ENCODE data around the gene CHST9. TPM values are rescaled to one million over a fixed set of nuclear protein-coding genes. Genes with fewer than 3 reads are reported as not detected.
"Not testable (repeated sequence)": the region's sequence is repeated elsewhere in the genome, so short reads cannot be mapped to it uniquely, and the experiment has no call there.

Gene CHST9
- total RNA-seq, 2 donors from 2014 or later, result not detected

DNA sequence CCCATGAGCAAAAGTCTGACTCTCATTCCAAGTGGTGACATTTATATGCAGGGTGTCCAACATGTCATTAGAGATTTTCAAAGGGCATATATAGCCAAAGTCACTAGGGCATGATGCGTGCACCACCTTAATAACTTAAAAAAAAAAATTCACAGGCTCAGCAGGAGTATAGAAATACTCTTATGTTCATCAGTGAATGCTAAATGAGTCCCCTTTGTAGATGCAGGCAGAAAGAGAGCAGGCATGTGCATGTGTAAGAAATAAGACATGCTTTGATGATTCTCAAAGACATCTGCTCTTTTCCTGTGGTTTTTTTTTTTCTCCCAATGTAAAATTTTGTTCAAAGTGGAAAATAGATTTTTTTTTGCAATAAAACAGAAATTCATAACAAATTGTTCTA, 207.3 kb downstream of the CHST9 start:
- ATAC-seq (replicated peaks), result no peak
- Mint-ChIP-seq H3K4me1 (no peaks in the 10 kb centered on the region), H3K27ac (no peak overlapping the region), H3K4me3 (no peak overlapping the region), H3K27me3 (no peaks in the 10 kb centered on the region), H3K36me3 (ENCODE audit: low read depth) (no peaks in the 10 kb centered on the region), H3K9me3 (peaks cover 3% of the 10 kb centered on the region)

DNA sequence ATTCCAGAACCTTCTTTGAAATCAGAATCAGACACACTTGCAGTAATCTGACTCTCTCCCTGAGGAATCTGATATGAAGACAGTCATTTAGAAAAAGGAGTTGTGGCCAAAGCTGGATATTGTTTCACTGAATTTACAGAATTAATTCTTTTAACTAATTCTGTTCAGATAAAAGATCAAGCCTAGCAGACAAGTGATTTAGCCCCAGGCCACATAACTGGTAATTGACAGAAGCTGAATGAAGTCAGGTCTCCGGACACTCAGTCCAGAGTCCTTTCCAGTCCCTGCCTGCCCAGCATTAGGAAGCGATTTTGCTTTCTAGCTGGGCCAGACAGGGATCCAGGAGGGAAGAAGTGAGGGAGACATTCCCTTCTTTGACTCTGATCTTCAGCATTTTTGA, 208.9 kb downstream of the CHST9 start:
- Mint-ChIP-seq H3K4me1 (no peaks in the 10 kb centered on the region), H3K9me3 (peaks cover 8% of the 10 kb centered on the region), H3K4me3 (no peak overlapping the region), H3K36me3 (ENCODE audit: low read depth) (no peaks in the 10 kb centered on the region), H3K27ac (no peak overlapping the region), H3K27me3 (no peaks in the 10 kb centered on the region)
- no peak for ATAC-seq (replicated peaks)

DNA sequence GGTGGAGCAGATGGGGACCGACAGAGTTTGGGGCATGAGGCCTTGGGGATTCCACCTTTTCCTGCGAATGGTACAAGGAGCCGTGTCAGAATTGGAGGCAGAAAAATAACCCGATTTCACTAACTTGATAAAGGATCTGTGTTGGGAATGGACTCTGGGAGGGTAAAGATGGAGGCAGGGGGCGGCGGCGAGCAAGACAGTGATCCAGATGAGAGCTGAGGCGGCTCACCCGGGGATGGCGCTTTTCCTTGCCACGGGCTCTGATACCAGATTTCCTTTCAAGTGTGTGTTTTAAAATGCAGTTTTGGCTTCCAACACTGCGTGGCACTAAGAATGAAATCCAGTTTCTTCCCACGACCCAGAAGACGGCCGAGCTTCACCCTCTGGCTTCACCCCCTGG, 212.6 kb downstream of the CHST9 start:
- H3K4me3 Mint-ChIP-seq; H3K27ac Mint-ChIP-seq; H3K27me3 Mint-ChIP-seq; H3K4me1 Mint-ChIP-seq; ATAC-seq (replicated peaks); H3K36me3 Mint-ChIP-seq (ENCODE audit: low read depth): not testable (repeated sequence)
- H3K9me3 Mint-ChIP-seq, result peaks cover 11% of the 10 kb centered on the region

DNA sequence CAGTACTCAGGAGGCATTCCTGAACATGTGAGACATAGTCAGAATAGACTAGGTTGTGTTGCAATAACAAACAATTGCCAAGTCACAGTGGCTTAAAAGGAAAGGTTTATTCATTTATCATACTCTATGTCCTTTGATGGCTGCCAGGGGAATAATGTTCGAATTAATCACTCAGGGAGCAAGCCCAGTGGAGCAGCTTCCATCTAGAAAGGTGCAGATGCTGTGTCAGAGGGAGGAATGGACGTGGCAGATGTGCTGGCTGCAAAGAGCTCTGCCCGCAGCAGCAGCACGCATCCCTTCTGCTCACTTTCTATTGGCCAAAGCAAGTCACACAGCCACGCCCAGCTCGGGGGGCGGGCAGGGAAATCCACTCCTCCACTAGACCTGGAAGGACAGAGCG, 213.7 kb downstream of the CHST9 start:
- no peak for ATAC-seq (replicated peaks)
- Mint-ChIP-seq H3K36me3 (ENCODE audit: low read depth) (no peaks in the 10 kb centered on the region), H3K9me3 (peaks cover 11% of the 10 kb centered on the region), H3K27ac (no peak overlapping the region), H3K4me3 (no peak overlapping the region), H3K4me1 (no peaks in the 10 kb centered on the region), H3K27me3 (no peaks in the 10 kb centered on the region)

DNA sequence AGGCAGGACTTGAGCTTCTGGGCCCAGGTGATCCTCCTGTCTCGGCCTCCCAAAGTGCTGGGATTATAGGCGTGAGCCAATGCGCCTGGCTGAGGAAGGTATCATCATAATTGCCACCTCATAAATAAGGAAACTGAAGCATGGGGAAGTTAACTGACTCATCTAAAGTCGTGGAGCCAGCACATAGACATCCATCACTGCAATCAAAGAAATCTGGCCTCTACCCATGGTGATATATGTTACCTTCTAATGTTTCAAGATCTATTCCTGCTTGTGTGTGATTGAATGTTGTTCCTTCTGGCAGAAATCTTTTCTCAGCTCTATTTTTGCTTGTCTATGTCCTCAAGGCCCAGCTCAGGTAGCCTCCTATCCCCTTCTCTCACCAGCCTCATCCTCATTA, 214.5 kb downstream of the CHST9 start:
- Mint-ChIP-seq H3K36me3 (ENCODE audit: low read depth) (no peaks in the 10 kb centered on the region), H3K4me3 (no peak overlapping the region), H3K4me1 (no peaks in the 10 kb centered on the region), H3K27ac (no peak overlapping the region), H3K27me3 (no peaks in the 10 kb centered on the region), H3K9me3 (peaks cover 11% of the 10 kb centered on the region)
- ATAC-seq (replicated peaks), result no peak

DNA sequence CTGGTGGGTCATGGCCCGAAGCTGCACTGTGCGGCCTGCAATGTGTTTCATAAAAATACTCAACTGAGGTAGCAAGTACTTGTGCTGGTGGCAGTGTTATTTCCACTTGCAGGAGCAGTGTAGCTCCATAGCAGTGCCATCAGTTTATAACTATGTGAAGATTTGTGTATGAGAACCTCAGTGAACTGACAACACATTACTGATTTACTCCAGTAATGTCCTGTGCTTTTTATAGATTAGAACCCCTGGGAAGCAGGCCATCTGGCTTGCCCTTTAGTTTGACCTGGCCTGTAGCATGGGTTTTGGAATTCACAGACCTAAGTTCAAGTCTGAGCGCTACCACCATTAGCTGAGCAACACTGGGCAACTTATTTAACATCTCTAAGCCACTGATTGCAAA, 219.9 kb downstream of the CHST9 start:
- H3K27ac Mint-ChIP-seq, result no peak overlapping the region
- H3K27me3 Mint-ChIP-seq, result no peaks in the 10 kb centered on the region
- no peak overlapping the region for H3K4me3 Mint-ChIP-seq
- peaks cover 3% of the 10 kb centered on the region for H3K9me3 Mint-ChIP-seq
- no peaks in the 10 kb centered on the region for H3K36me3 Mint-ChIP-seq (ENCODE audit: low read depth)
- no peak for ATAC-seq (replicated peaks)
- H3K4me1 Mint-ChIP-seq, result no peaks in the 10 kb centered on the region

DNA sequence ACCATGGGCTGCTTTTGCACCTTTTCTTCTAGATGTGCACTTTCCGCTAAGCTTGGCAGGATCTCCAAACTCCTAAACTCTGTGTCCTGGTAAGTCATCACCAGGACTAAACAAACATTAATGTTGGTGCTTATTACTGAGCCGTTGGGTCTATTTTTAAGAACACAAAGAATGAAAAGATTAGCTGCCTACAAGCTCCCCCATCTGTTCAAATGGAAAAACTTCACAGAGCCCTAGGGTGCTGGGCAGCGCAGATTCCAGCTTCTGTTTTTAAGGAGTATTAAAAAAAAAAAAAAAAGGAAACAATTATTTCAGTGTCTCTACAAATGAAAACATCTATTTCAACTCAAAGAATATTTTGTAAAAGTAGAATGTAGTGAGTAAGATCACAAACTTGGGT, 221.8 kb downstream of the CHST9 start:
- H3K36me3 Mint-ChIP-seq (ENCODE audit: low read depth), result no peaks in the 10 kb centered on the region
- no peak overlapping the region for H3K4me3 Mint-ChIP-seq
- H3K27ac Mint-ChIP-seq, result no peak overlapping the region
- no peak for ATAC-seq (replicated peaks)
- H3K27me3 Mint-ChIP-seq, result no peaks in the 10 kb centered on the region
- H3K9me3 Mint-ChIP-seq, result peaks cover 9% of the 10 kb centered on the region
- H3K4me1 Mint-ChIP-seq, result no peaks in the 10 kb centered on the region

DNA sequence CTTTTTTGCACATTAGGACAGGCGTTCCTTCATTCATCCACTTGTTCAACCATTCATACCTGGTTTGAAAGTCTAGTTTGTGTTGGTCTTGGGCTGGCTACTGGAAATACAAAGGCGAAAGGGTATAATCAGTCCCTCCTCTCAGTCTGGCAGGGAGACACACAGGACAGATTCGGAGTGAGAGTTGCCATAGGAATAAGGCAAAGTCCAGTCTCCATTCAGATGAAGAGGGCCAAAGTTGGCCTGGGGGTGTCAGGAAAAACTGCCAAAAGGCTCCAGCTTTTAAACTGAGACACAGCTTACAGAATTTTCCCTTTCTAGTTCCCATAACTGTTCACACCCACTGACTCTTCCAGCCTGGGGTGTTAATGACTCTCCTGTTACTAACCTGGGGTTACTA, 223.3 kb downstream of the CHST9 start:
- no peak overlapping the region for H3K27ac Mint-ChIP-seq
- no peaks in the 10 kb centered on the region for H3K27me3 Mint-ChIP-seq
- H3K4me3 Mint-ChIP-seq, result no peak overlapping the region
- no peaks in the 10 kb centered on the region for H3K36me3 Mint-ChIP-seq (ENCODE audit: low read depth)
- no peaks in the 10 kb centered on the region for H3K4me1 Mint-ChIP-seq
- H3K9me3 Mint-ChIP-seq, result peaks cover 9% of the 10 kb centered on the region
- no peak for ATAC-seq (replicated peaks)

DNA sequence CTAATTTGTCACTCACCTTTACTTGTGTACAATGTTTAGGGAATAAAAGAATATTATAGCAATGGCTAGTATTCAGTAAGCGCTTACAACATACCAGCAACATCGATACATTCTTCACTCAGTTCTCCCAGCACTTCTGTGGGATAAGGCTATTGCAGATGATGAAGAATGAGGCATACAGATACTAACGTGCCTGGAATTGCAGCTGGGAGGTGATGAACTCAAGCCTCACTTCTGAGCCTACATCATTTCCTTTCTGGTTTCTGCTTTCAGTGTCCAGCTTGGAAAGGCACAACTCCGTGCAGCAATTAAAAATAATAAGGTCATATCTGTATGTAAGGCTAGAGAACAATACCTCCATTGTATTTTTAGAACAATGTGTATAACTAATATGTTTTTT, 224.2 kb downstream of the CHST9 start:
- no peak overlapping the region for H3K27ac Mint-ChIP-seq
- H3K4me3 Mint-ChIP-seq, result no peak overlapping the region
- H3K36me3 Mint-ChIP-seq (ENCODE audit: low read depth), result no peaks in the 10 kb centered on the region
- peaks cover 9% of the 10 kb centered on the region for H3K9me3 Mint-ChIP-seq
- no peaks in the 10 kb centered on the region for H3K4me1 Mint-ChIP-seq
- H3K27me3 Mint-ChIP-seq, result no peaks in the 10 kb centered on the region
- ATAC-seq (replicated peaks), result no peak

DNA sequence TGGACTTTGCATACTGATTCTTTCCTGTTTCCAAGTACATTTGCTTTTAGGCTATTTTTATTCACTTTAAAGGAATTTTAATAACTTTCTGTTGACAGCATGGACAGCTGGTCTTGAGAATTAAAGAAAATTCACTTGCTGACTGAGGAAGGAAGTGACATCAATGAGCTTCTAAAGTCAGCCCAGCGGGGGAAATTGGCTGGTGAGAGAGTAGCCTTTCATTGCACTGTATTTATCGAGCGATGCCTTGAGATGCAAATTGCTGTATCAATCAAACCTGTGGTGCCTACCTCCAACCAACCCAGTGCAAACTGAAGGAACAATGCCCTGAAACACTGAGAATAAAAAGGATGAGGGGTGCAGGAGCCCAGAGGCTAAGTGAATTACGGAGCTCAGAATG, 228.2 kb downstream of the CHST9 start:
- Mint-ChIP-seq H3K9me3 (peaks cover 13% of the 10 kb centered on the region), H3K27ac (no peak overlapping the region), H3K4me3 (no peak overlapping the region), H3K4me1 (no peaks in the 10 kb centered on the region), H3K36me3 (ENCODE audit: low read depth) (no peaks in the 10 kb centered on the region), H3K27me3 (no peaks in the 10 kb centered on the region)
- no peak for ATAC-seq (replicated peaks)

DNA sequence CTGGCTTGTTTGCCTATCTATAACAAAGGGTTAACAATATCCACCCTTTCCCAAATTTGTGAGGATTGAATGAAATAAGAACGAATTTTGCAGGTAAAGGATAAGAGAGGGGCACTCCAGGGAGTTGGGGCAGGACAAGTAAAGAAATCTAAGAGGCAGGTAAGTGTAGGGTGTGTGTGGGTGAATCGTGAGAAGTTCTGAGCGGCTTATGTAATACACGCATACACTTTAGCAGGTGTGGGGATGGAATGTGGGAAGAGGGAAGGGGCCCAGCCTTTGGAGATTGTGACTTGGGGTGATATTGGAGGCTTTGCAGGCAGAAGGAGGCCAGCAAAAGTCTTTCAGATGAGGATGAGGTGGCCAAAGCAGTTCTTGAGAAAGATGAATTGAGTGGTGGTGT, 236.4 kb downstream of the CHST9 start:
- ATAC-seq (replicated peaks), result no peak
- Mint-ChIP-seq H3K27me3 (no peaks in the 10 kb centered on the region), H3K4me3 (no peak overlapping the region), H3K4me1 (no peaks in the 10 kb centered on the region), H3K27ac (no peak overlapping the region), H3K9me3 (peaks cover 13% of the 10 kb centered on the region), H3K36me3 (ENCODE audit: low read depth) (no peaks in the 10 kb centered on the region)

DNA sequence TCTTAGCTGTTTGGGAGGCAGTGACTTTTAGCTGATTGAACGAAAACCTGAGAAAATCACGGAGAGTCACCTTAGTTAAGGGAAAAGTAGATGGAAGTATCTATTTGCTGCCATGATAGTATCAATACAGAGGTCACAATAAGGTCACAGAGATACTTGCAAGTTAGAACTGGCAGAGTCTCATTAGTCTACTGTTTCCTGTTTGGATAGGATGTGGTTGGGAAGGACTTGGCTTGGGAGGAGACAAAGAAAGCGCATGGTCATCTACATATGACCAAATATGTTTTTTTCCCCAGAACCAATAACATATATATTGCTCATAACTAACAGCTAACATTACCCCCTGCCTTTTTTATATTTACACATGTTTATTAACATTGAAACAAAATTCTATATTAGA, 241.2 kb downstream of the CHST9 start:
- Mint-ChIP-seq H3K9me3 (peaks cover 9% of the 10 kb centered on the region), H3K36me3 (ENCODE audit: low read depth) (no peaks in the 10 kb centered on the region), H3K4me3 (no peak overlapping the region), H3K27ac (no peak overlapping the region), H3K4me1 (no peaks in the 10 kb centered on the region), H3K27me3 (no peaks in the 10 kb centered on the region)
- no peak for ATAC-seq (replicated peaks)

DNA sequence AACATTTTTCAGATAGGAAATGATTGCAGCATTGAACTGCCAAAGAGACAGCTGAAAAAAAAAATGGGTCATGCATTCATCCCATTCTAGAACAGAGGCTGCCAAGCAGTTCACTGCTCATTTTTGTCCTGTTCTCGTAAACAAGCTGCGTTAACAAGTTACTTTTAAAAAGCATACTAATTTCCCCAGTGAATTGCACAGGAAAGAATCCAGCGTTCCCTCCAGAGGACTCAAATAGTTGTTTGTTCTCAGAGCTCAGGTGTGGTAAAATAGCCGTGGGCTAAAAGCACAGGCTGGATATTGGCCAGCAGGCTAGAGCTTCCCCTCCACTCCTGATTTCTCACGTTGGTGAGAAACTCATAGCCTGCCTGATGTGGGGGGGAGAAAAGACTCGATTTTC, 243.5 kb downstream of the CHST9 start:
- no peak for ATAC-seq (replicated peaks)
- H3K36me3 Mint-ChIP-seq (ENCODE audit: low read depth), result no peaks in the 10 kb centered on the region
- no peaks in the 10 kb centered on the region for H3K27me3 Mint-ChIP-seq
- no peak overlapping the region for H3K4me3 Mint-ChIP-seq
- peaks cover 9% of the 10 kb centered on the region for H3K9me3 Mint-ChIP-seq
- no peaks in the 10 kb centered on the region for H3K4me1 Mint-ChIP-seq
- H3K27ac Mint-ChIP-seq, result no peak overlapping the region

DNA sequence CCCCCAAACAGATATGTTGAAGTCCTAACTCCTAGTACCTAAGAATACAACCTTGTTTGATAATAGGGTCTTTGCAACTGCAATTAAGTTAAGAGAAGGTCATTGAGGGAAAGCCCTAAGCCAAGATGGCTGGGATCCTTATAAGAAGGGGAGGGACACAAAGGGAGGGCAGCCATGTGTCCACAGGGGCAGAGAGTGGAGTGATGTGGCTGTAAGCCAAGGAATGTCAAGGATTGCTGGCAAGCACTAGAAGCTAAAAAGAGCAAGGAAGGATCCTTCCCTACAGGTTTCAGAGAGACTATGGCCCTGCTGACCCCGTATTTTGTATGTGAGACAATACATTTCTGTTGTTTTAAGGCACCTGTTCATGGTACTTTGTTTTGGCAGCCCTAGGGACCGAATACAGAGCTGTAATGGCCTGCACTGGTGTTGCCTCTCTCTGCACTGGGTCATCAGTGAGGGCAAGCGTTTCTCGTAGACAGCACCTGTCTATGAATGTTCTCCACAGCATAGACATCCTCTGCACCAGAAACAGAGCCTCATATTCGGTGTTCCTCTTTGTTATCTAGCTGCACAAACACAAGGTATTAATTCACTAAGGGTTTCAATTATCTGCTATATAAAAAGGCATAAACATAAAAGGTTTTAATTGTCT, 244.2 kb downstream of the CHST9 start:
- H3K4me1 Mint-ChIP-seq, result no peaks in the 10 kb centered on the region
- ATAC-seq (replicated peaks), result no peak

DNA sequence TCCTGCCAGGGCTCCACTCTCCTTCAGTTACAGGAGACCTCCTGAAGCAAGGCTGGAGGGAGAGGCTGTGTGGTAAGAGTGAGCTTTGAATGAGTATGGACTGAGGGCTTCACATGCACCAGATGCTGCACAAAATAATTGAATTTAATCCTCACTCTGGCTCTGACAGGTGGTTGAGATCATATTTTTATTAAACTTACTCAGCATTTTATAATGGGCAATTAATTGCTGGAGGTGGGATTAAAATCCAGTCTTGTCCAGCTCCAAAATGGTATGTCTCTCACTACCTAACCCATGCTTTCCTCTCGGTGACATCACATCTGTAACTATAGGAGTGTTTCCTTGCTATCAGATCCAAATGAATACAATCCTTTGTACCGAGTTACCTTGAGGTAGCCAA, 253.4 kb downstream of the CHST9 start:
- Mint-ChIP-seq H3K4me3 (no peak overlapping the region), H3K27ac (no peak overlapping the region), H3K4me1 (no peaks in the 10 kb centered on the region), H3K36me3 (ENCODE audit: low read depth) (no peaks in the 10 kb centered on the region), H3K9me3 (peaks cover 19% of the 10 kb centered on the region), H3K27me3 (no peaks in the 10 kb centered on the region)
- ATAC-seq (replicated peaks), result no peak

More for the DNA sequence above, 244.2 kb downstream of the CHST9 start:
- Mint-ChIP-seq H3K36me3 (ENCODE audit: low read depth) (no peaks in the 10 kb centered on the region), H3K9me3 (peaks cover 6% of the 10 kb centered on the region), H3K27ac (no peak overlapping the region), H3K27me3 (no peaks in the 10 kb centered on the region), H3K4me3 (no peak overlapping the region)

DNA sequence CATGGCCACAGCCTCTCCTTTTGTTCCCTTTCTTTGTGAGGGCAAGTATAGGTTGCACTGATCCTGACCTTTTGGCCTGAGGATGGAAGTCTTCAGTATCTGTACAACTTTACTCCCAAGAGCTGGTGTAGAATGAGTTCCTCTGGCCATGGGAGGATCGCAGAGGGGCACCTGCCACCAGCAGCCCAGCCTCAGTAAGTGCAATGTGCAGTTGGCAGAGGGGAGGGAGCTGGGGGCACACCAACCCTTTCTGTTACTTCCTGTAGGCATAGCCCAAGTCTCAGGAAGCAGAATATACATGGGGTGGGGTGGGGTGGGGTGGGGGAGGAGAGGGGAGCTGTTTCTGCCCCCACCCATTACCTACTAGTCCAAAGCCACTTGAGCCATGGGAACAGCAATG, 254.5 kb downstream of the CHST9 start:
- H3K27ac Mint-ChIP-seq, result no peak overlapping the region
- no peaks in the 10 kb centered on the region for H3K27me3 Mint-ChIP-seq
- ATAC-seq (replicated peaks), result no peak
- H3K9me3 Mint-ChIP-seq, result peaks cover 19% of the 10 kb centered on the region
- no peaks in the 10 kb centered on the region for H3K36me3 Mint-ChIP-seq (ENCODE audit: low read depth)
- no peak overlapping the region for H3K4me3 Mint-ChIP-seq
- H3K4me1 Mint-ChIP-seq, result no peaks in the 10 kb centered on the region
